Ovary (tissue), 9 donors: ENCODE results near the gene MMP3. TPM values are rescaled to one million over a fixed set of nuclear protein-coding genes. Genes with fewer than 3 reads are reported as not detected.

Experiments
- DNase-seq, 5 donors: peaks; one replicate each; pipeline ENCODE4 v3.0.0-alpha.2; 2019 to 2020
- H3K27ac ChIP-seq, 2 donors: fragments of 200-600 bp; one replicate each; pipeline versions ENCODE4 v1.5.1 to v1.8.0; 2019 to 2022
- H3K27me3 ChIP-seq: fragments of 200-600 bp; one replicate; pipeline ENCODE4 v1.8.0; 2022
- H3K36me3 ChIP-seq: fragments of 200-600 bp; sonication (generic); one replicate; pipeline ENCODE4 v1.5.1; 2019
- H3K4me1 ChIP-seq: one replicate; pipeline ENCODE4 v1.8.1; 2013; ENCODE audit warnings: mild to moderate bottlenecking, moderate library complexity; ENCODE audit not compliant: insufficient read depth
- H3K4me3 ChIP-seq: fragments of 200-600 bp; sonication (generic); one replicate; pipeline ENCODE4 v1.5.1; 2017
- H3K9me3 ChIP-seq, 2 donors: fragments of 200-600 bp in 1 of 2; sonication (generic) in 1 of 2; one replicate each; pipeline versions ENCODE4 v1.5.1 to v1.8.1; 2013 to 2019; ENCODE audit warnings: mild to moderate bottlenecking in 1 of 2, moderate library complexity in 1 of 2
- EP300 ChIP-seq: sonication (generic); formaldehyde crosslinking; IDR thresholded peaks from one replicate; pipeline ENCODE4 v1.6.1; 2017; ENCODE audit warnings: antibody characterized with exemption
- POLR2A ChIP-seq: fragments of 450-650 bp; IDR thresholded peaks from one replicate; pipeline ENCODE4 v1.6.1; 2017; ENCODE audit warnings: antibody characterized with exemption, mild to moderate bottlenecking, moderate library complexity
- WGBS, 3 donors: extraction: QIAGEN DNeasy Blood & Tissue Kit in 1 of 3; methylation state at CpG; one replicate each; pipeline versions ENCODE4 v1.1.5 to v1.1.7; 2013 to 2017; 5-methylcytosine and 5-hydroxymethylcytosine counted together
- intact Hi-C, 4 donors: fragments of 100-400 bp; cut with DNase I; formaldehyde crosslinking; loops; one replicate each; pipeline versions ENCODE4 v1.11.0 to v1.15.1; 2022 to 2023
- polyA plus RNA-seq, 2 donors: library from polyadenylated mRNA; stranded (reverse); fragments of 200-250 nt in 1 of 2; fragments of 350-450 nt in 1 of 2; fragmentation: Illumina TruSeq in 1 of 2; extraction: RNeasy Lipid Tissue Mini Kit (QIAGEN cat#74804) in 1 of 2; gene quantifications; one replicate each; pipeline ENCODE4 v1.2.3, GENCODE V29; 2013 to 2014
- total RNA-seq, 7 donors: library from RNA; depleted of rRNA in 2 of 7; stranded (reverse); fragments of >200 nt in 2 of 7; fragmentation: NEBNext Ultra II Directional in 3 of 7; extraction: Animal tissue kit (Norgen Biotek cat#: 25700) in 3 of 7; gene quantifications; one replicate each; pipeline versions ENCODE4 v1.1.0 to v1.2.4, GENCODE V29; 2016 to 2023
- TF ChIP-seq, protein P1 (sequence below), 3 donors: fragments of 450-650 bp in 2 of 3; fragments of 200-600 bp in 1 of 3; IDR thresholded peaks; one replicate each; pipeline versions ENCODE4 v1.5.1 to v1.8.0; 2016 to 2022; ENCODE audit warnings: antibody characterized with exemption in 3 of 3, mild to moderate bottlenecking in 1 of 3
- donor health status: DM: no; HTN: no; CAD: no; lungs with moderate emphysema.
- donor health status: DM: no; HTN: no; CAD: no.
- donor health status: Bipolar disorder and iron deficiency.
- donor health status: DM: yes; HTN: yes; CAD: no.
- donor health status: DM: no; HTN: no; CAD: no.
- donor health status: DM: yes; HTN: yes; CAD: no.

Gene MMP3
- total and polyA plus RNA-seq, 9 donors, result 0.04 to 0.37 (median 0.35) TPM; not detected in 6

DNA sequence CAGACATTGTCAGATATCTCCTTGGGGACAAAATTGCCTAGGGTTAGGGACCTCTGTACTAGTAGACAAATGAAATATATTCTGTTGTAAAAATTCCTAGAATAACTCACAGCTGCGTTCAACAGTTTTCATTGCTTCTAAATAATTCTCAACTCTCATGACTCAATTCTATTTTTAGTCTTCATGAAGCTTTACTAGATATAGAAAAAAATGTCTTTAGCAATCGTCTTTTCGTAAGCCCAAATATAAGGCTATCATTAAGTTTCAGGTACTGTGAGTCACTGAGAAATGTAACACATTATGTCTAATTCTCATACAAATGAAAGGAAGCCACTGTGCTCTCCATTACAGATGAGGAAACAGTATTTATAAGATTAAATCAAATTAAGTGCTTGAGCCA lies 24.9 kb upstream of the MMP3 start:
- H3K27ac ChIP-seq, result no peak overlapping the region
- DNase-seq, result no peak
- H3K9me3 ChIP-seq, result no peaks in the 10 kb centered on the region
- no peaks in the 10 kb centered on the region for H3K36me3 ChIP-seq
- no peaks in the 10 kb centered on the region for H3K4me1 ChIP-seq
- 38 to 50% (median 45%) methylated on average over 3 of the region's 3 CpGs for WGBS, 3 donors
- intact Hi-C loops, result no loop called here
- no peaks in the 10 kb centered on the region for H3K27me3 ChIP-seq
- H3K4me3 ChIP-seq, result no peak overlapping the region
- TF ChIP-seq EP300, result no peak
- TF ChIP-seq, protein P1, sequence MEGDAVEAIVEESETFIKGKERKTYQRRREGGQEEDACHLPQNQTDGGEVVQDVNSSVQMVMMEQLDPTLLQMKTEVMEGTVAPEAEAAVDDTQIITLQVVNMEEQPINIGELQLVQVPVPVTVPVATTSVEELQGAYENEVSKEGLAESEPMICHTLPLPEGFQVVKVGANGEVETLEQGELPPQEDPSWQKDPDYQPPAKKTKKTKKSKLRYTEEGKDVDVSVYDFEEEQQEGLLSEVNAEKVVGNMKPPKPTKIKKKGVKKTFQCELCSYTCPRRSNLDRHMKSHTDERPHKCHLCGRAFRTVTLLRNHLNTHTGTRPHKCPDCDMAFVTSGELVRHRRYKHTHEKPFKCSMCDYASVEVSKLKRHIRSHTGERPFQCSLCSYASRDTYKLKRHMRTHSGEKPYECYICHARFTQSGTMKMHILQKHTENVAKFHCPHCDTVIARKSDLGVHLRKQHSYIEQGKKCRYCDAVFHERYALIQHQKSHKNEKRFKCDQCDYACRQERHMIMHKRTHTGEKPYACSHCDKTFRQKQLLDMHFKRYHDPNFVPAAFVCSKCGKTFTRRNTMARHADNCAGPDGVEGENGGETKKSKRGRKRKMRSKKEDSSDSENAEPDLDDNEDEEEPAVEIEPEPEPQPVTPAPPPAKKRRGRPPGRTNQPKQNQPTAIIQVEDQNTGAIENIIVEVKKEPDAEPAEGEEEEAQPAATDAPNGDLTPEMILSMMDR (IDR thresholded peaks at IDR 0.05), result no peak

DNA sequence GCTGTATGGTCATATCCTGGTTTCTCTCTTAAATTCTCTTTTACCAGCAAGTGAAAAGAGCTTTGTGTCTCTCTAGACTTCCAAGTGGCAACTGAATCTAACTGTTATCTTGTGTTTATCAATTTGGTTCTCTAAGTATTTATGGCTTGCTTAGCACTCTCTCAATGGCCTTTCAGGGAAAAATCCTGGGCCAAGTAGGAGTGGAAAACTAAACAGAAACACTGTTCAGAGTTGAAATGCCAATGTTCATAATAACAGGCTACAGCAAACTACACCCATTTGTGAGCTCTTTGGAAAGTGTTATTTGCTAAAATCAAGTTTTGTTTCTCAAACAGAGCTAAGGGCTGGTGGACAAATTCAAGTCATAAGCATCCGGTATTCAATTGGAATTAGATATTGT lies 21.3 kb upstream of the MMP3 start:
- intact Hi-C loops, result no loop called here
- Histone ChIP-seq H3K4me3 (no peak overlapping the region), H3K27ac (no peak overlapping the region), H3K4me1 (no peaks in the 10 kb centered on the region), H3K36me3 (no peaks in the 10 kb centered on the region), H3K27me3 (no peaks in the 10 kb centered on the region), H3K9me3 (no peaks in the 10 kb centered on the region)
- TF ChIP-seq EP300 (no peak), POLR2A (no peak)
- TF ChIP-seq, protein P1 (IDR thresholded peaks at IDR 0.05), result no peak
- WGBS, 3 donors, result 38 to 80% (median 49%) methylated on average over 1 of the region's 1 CpG
- DNase-seq, result no peak

DNA sequence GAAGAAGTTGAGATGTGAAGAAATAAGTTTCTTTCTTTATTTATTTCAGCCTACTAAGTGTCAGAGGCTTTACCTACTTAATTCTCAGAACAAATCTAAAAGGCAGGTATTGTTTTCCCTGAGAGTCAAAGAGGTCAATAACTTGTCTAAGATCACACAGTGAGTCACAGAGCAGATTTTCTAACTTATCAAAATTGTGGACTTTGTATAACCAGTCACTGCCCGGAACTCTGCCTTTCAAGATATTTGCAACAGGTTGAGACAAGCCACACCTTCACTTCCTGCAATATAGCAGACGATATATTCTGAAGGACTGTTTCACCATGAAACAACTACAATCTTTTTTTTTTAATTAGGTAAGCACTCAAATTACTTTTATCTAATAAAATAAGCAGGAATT lies 10.5 kb upstream of the MMP3 start:
- Histone ChIP-seq H3K36me3 (no peaks in the 10 kb centered on the region), H3K9me3 (no peaks in the 10 kb centered on the region), H3K4me3 (no peak overlapping the region), H3K4me1 (no peaks in the 10 kb centered on the region), H3K27me3 (no peaks in the 10 kb centered on the region), H3K27ac (no peak overlapping the region)
- intact Hi-C loops, result no loop called here
- no peak for TF ChIP-seq EP300
- TF ChIP-seq POLR2A, result no peak
- TF ChIP-seq, protein P1 (IDR thresholded peaks at IDR 0.05), result no peak
- no peak for DNase-seq
- 59 to 83% (median 68%) methylated on average over 2 of the region's 2 CpGs for WGBS, 3 donors

DNA sequence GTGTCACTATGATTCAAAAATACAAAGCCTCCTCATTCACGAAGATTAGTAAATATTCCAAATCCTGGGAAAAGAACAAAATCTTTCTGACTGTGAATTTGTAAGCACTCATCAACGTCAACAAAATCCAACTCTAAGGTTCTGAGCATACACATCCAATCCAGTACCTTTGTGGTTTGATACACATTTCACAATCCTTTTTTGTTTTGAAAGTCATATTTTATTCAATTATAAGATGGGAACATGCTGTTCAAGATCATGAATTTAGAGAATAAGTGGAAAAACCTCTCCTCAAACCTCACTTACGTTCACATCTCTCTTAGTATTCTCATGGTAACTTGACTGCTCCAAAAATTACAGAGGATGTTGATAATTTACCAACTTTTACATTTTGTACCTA lies 9.6 kb upstream of the MMP3 start:
- no peak for DNase-seq
- 73 to 77% (median 74%) methylated on average over 3 of the region's 3 CpGs for WGBS, 3 donors
- H3K27ac ChIP-seq, result no peak overlapping the region

More for the DNA sequence above, 9.6 kb upstream of the MMP3 start:
- no peak for TF ChIP-seq POLR2A
- TF ChIP-seq, protein P1 (IDR thresholded peaks at IDR 0.05), result no peak
- TF ChIP-seq EP300, result no peak
- Histone ChIP-seq H3K9me3 (no peaks in the 10 kb centered on the region), H3K27me3 (no peaks in the 10 kb centered on the region), H3K4me3 (no peak overlapping the region), H3K4me1 (no peaks in the 10 kb centered on the region), H3K36me3 (no peaks in the 10 kb centered on the region)
- intact Hi-C loops, result no loop called here
